Bronchial epithelial cell (primary cell): ENCODE data around the gene DEFB121. TPM values are rescaled to one million over a fixed set of nuclear protein-coding genes. Genes with fewer than 3 reads are reported as not detected.
"Not testable (repeated sequence)": the region's sequence is repeated elsewhere in the genome, so short reads cannot be mapped to it uniquely, and the experiment has no call there.

Experiments
- DNase-seq: peaks from one replicate; pipeline ENCODE4 v3.0.0-alpha.2; 2010; ENCODE audit warnings: low read depth
- FAIRE-seq: peaks from 2 replicates; lab custom pipeline; 2011; peaks lifted over from hg19 to GRCh38; lab: Jason Lieb, UNC
- H3K27me3 ChIP-seq: 2 replicates; pipeline ENCODE4 v1.5.1; 2011; ENCODE audit warnings: low read length; ENCODE audit not compliant: control insufficient read depth, insufficient read depth
- H3K36me3 ChIP-seq: 2 replicates; pipeline ENCODE4 v1.5.1; 2011; ENCODE audit warnings: low read length; ENCODE audit not compliant: control insufficient read depth, insufficient read depth
- H3K4me3 ChIP-seq: 2 replicates; pipeline ENCODE4 v1.5.1; 2011; ENCODE audit warnings: mild to moderate bottlenecking, low read depth, low read length, control low read depth
- total RNA-seq: library from RNA; depleted of rRNA; stranded (reverse); fragments of >200 nt; gene quantifications from 2 replicates; pipeline ENCODE4 v1.2.1, GENCODE V29; 2014
- TF ChIP-seq, protein P1 (sequence below): IDR thresholded peaks from 2 replicates; pipeline ENCODE4 v1.5.1; 2011; ENCODE audit warnings: mild to moderate bottlenecking, moderate library complexity, low read length, control low read depth, inconsistent platforms; ENCODE audit not compliant: insufficient read depth, severe bottlenecking

The DEFB121 gene
- total RNA-seq, 1 donor from 2014 or later, result not detected

DNA sequence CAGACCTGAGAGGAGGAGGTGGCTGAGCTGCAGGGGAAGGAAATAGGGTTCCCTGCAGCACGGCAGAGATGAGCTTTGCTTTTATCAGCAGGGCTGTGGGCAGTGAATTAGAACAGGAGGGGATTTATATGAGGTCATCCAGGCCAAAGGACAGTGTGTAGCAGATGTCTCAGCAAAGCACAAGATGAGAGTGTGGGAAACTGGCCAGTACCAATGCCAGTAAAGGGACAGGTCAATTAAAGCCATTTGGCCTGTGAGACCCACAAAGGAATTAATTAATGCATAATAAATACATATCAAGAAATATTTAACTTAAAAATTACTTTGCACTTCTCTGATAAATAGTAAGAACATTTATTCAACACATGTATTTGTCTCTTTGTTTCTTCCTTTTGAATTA, 15.5 kb downstream of the DEFB121 start, which contains the start of gene DEFB119:
Gene DEFB119 (minus strand): TSS at position 101 of the 400 bp plus-strand sequence. CDS start 107 bp downstream, outside the sequence.
- FAIRE-seq, result no peak
- no peak for DNase-seq
- Histone ChIP-seq H3K36me3 (no peaks in the 10 kb centered on the region), H3K27me3 (no peaks in the 10 kb centered on the region), H3K4me3 (no peak within 1 kb of the TSS)
- TF ChIP-seq, protein P1, sequence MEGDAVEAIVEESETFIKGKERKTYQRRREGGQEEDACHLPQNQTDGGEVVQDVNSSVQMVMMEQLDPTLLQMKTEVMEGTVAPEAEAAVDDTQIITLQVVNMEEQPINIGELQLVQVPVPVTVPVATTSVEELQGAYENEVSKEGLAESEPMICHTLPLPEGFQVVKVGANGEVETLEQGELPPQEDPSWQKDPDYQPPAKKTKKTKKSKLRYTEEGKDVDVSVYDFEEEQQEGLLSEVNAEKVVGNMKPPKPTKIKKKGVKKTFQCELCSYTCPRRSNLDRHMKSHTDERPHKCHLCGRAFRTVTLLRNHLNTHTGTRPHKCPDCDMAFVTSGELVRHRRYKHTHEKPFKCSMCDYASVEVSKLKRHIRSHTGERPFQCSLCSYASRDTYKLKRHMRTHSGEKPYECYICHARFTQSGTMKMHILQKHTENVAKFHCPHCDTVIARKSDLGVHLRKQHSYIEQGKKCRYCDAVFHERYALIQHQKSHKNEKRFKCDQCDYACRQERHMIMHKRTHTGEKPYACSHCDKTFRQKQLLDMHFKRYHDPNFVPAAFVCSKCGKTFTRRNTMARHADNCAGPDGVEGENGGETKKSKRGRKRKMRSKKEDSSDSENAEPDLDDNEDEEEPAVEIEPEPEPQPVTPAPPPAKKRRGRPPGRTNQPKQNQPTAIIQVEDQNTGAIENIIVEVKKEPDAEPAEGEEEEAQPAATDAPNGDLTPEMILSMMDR, result no peak

DNA sequence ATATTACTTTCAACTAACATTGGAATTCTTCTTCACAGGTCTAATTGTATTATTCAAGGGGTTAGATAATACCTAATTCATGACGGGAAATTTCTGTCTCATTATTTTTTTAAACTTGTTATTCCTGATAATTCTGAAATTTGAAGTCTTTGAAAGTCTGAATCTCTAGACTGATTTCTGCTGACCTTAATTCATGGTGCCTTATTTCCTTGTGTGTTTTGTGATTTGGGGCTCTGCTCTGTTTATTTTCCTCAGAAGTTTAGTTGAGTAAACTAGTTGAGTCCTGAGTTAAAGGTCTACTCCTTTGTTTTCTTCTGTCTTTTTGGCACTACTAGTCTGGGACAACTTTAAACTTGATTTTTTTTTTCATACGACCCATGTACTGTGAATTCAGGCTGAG, 31.7 kb downstream of the DEFB121 start:
- H3K4me3 ChIP-seq, result no peak overlapping the region
- no peaks in the 10 kb centered on the region for H3K27me3 ChIP-seq
- DNase-seq (no peak), FAIRE-seq (no peak)
- no peaks in the 10 kb centered on the region for H3K36me3 ChIP-seq
- TF ChIP-seq, protein P1, result no peak

DNA sequence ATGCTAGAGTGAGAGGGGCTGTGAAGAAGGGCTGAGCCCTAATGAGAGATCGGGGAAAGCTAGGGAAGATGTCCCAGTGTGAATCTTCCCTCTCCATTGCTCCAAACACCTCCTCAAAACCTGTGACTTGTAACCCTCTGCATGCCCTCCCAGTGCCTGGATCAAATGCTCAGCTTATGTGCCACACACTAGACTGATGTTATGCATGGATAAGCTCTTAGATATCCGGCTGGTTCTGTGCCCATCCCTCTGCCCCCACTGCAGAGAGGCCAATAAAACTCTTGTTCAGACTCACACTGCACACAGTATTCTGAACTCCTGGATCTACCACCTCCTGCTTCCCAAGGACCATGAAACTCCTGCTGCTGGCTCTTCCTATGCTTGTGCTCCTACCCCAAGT, 37.7 kb downstream of the DEFB121 start, which contains the start of gene DEFB118:
Gene DEFB118 (plus strand): TSS at position 301 of the 400 bp plus-strand sequence. CDS start 50 bp downstream, at position 351.
- TF ChIP-seq, protein P1, result no peak
- Histone ChIP-seq H3K36me3 (no peaks in the 10 kb centered on the region), H3K4me3 (no peak within 1 kb of the TSS), H3K27me3 (no peaks in the 10 kb centered on the region)
- FAIRE-seq (no peak), DNase-seq (no peak)

DNA sequence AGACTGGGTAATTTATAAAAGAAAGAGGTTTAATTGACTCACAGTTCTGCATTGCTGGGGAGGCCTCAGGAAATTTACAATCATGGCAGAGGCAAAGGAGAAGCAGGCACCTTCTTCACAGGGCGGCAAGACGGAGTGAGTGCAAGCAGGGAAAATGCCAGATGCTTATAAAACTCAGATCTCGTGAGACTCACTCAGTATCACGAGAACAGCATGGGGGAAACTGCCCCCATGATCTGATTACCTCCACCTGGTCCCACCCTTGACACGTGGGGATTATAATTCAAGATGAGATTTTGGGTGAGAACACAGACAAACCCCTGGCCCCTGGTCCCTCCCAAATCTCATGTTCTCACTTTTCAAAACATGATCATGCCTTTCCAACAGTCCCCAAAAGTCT, 41.7 kb downstream of the DEFB121 start:
- not testable (repeated sequence) for DNase-seq, FAIRE-seq, H3K36me3 ChIP-seq, H3K27me3 ChIP-seq, H3K4me3 ChIP-seq

DNA sequence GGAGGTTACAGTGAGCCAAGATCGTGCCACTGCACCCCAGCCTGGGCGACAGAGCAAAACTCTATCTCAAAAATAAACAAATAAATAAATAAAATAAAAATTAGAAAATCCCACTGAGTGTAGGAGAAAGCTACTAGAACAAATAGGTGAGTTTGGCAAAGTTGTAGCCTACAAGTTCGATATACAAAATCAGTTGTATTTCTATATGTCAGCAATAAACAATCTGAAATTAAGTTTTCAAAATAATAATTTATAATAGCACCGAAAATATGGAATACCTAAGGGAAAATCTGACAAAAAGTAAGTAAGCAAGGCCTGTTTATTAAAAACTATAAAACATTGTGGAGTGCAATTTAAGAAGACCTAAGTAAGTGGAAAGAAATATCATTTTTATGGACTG, 42.7 kb downstream of the DEFB121 start:
- Histone ChIP-seq H3K27me3 (no peaks in the 10 kb centered on the region), H3K36me3 (no peaks in the 10 kb centered on the region), H3K4me3 (no peak overlapping the region)
- no peak for FAIRE-seq
- no peak for DNase-seq
- TF ChIP-seq, protein P1, result no peak

DNA sequence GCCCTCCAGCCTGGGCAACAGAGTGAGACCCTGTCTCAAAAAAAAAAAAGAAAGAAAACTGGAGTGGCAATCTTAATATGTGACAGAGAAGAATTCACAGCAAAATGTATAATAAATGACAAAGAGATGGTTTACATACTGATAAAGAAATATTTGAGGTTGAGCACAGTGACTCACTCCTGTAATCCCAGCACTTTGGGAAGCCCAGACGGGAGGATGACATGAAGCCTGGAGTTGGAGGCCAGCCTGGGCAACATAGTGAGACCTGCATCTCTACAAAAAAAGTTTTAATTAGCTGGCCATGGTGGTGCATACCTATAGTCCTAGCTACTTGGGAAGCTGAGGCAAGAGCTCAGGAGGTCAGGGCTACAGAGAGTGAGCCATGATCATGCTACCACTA, 50.0 kb downstream of the DEFB121 start:
- no peak for FAIRE-seq
- TF ChIP-seq, protein P1, result no peak
- DNase-seq, result no peak

More for the DNA sequence above, 50.0 kb downstream of the DEFB121 start:
- H3K4me3 ChIP-seq, result no peak overlapping the region
- H3K36me3 ChIP-seq, result no peaks in the 10 kb centered on the region
- H3K27me3 ChIP-seq, result no peaks in the 10 kb centered on the region

Other genes with a start within 250 kb of the DEFB121 start
- not detected in 2 replicates for gene DEFB115, start 148.6 kb downstream of the DEFB121 start, total RNA-seq
- gene DEFB116, start 97.6 kb downstream of the DEFB121 start, total RNA-seq, result not detected in 2 replicates
- not detected in 2 replicates for gene DEFB118, start 37.6 kb downstream of the DEFB121 start, total RNA-seq
- gene DEFB119, start 15.6 kb downstream of the DEFB121 start, total RNA-seq, result not detected in 2 replicates
- gene DEFB123, start 34.4 kb upstream of the DEFB121 start, total RNA-seq, result not detected in 2 replicates
- not detected in 2 replicates for gene DEFB124, start 68.9 kb upstream of the DEFB121 start, total RNA-seq
- gene REM1, start 69.1 kb upstream of the DEFB121 start, total RNA-seq, result not detected in 2 replicates
- gene HM13, start 108.2 kb upstream of the DEFB121 start, total RNA-seq, result 46.9 and 52.9 TPM in 2 replicates
- 426 and 930 TPM in 2 replicates for gene ID1, start 199.1 kb upstream of the DEFB121 start, total RNA-seq
- not detected in 2 replicates for gene COX4I2, start 231.7 kb upstream of the DEFB121 start, total RNA-seq